GM18909 (cell line): ENCODE results near the gene GASK1A.

Source experiments
- ATAC-seq: cut with Tn5 transposase; IDR thresholded peaks from one replicate; pipeline ENCODE4 v1.9.1; 2021; ENCODE audit warnings: mild to moderate bottlenecking; ENCODE audit not compliant: unreplicated experiment, poor library complexity

The GASK1A gene

GRCh38 chr3:43079536-43080332 is 100.6 kb downstream of the GASK1A start:
- ATAC-seq, result no peak

DNA sequence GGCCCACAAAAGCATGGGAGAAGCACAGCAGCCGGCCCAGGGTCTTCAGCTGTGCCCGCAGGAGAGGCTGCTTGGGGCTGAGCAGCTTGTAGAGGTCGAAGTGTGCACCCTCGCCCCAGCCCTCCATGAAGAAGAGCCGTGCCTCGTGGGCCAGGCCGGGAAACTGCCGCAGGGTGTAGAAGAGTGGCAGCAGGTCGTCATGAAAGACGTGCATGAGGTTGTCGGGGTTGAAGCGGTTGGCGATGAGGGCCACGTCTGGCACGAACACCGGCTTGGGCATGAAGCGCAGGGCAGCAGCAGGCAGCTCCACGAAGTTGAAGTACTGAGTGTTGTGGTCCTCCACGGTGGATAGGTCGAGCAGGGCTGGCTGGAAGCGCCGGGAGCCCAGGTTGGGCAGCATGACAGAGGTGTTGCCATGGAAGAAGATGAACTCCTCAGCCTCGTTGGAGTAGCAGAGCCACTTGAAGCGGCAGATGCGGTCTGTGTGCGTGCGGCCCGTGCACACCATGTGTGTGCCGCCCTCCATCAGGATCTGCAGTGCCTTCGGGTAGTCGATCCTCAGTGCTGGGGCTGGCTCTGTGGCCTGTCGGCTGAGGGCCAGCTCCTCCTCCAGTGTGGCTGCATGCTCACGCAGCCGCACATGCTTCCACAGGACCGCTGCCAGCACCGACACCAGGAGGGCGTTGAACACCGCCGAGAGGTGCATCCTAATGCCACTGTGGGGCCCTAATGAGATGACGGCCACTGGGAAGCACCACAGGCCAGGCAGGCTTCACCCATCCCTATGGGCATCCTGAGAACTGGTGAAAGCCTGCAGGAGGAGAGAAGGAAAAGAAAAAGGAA is 101.8 kb downstream of the GASK1A start:
- ATAC-seq, result no peak

- no peak for ATAC-seq
These were observed 102.7 kb downstream of the GASK1A start for GRCh38 chr3:43081796-43082195.

- ATAC-seq, result no peak
These were observed 103.3 kb downstream of the GASK1A start for GRCh38 chr3:43082457-43082856.

DNA sequence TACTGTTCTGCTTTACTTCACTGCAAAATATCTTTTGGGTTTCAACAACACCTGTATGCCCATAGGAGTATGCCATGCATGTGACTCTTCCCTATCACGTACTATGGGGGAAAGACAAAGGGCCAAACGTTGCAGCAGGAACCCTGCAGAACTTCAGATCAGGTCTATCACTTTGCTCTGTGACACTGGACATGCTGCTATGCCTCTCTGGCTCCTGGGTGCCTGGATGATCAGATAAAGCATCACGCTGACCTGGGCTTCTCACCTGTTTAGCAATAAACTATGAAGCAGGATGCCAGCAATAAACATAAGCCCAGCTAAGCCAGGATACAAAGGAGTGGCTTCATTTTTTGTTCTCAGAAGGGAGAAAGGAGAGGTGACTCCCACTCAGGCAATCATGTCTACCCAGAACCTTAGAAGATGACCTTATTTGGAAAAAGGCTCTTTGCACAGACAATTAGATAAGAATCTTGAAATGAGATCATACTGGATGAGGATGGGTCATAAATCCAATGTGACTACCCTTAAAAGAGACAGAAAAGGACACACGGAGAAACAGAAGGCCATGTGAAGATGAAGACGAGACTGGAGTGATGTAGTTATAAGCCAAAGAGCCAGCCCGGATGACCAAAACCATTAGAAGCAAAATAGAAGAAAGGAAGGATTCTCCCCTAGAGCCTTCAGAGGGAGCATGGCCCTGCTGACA is 107.5 kb downstream of the GASK1A start:
- ATAC-seq, result no peak

- ATAC-seq, result no peak
These were observed 108.2 kb downstream of the GASK1A start for GRCh38 chr3:43087249-43087776.

DNA sequence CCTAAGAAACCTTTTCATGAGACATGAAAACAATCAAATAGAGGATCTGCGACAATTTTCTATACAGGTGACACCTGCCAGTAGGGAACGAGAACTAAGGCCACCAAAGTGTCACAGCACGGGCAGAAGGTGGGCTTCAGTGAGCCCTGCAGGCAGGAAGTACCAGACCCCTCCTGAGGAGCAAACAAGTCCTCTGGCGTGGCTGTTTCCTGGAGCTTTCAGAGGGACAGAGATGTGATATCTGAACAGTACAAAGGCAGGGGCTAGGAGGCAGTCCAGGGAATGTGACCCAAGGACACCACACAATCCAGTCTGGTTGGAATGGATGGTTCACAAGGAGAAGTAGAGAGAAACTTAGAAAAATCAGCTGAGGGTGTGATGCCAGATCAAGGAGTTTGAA is 110.0 kb downstream of the GASK1A start:
- ATAC-seq, result no peak

- no peak for ATAC-seq
These were observed 111.1 kb downstream of the GASK1A start for GRCh38 chr3:43090238-43090637.

DNA sequence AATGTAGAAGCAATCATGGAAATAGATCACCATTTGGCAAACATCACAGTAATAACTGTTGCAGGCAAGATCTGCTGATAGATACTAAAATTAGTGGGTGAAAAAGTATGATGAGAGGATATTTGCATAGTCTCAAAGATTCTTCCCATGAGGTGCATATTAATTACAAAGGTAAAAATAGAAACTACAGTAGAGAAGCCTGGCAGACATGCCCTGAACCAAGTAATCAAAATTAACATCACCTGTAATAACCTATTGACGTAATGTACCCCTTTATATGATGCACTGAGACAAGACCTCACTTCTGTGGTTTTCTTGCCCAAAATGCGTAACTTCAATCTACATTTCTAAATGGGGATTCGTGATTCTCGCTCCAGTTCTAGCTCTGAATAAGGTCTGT is 112.4 kb downstream of the GASK1A start:
- ATAC-seq, result no peak

GRCh38 chr3:43093006-43093405 is 113.9 kb downstream of the GASK1A start:
- ATAC-seq, result no peak

- ATAC-seq, result no peak
These were observed 114.9 kb downstream of the GASK1A start for GRCh38 chr3:43093974-43094373.

DNA sequence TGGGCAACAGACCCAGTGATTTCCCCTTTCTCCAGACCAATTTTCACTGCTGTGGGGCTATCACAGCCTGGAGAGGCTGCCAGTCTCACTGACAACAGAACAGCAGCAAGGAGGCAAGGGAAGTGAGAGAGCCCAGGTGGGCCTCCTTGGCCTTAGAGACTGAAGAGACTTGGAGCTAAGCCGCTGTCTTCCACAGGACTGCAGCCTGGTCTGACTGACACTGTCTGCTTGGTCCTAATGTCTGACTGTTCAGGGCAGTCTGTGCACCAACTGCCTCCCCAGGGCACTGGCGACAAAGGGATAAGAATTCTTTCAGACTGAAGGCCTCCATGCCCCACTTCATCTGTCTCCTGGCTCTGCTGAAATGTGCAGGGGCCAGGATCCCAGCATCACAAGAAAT is 115.3 kb downstream of the GASK1A start:
- ATAC-seq, result no peak

- ATAC-seq, result no peak
These were observed 115.7 kb downstream of the GASK1A start for GRCh38 chr3:43094851-43095250.

DNA sequence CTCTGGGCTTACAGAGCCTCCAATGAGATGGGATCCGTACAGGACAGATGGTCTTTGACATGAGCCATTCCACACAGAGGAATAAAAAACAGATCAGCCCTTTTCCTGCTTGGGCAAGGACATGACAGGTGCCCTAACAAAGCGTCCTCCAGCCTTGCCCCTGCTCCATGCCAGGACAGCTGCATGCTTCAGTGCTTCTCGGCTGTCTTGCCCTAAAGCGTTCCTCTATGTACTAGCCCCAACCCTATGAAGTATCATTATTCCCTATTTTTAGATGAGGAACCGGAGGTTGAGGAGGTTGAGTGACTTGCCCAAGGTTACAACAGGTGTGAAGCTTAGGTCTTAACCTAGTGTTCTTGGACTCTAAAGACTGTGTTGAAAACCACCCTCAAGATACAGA is 116.3 kb downstream of the GASK1A start:
- no peak for ATAC-seq

DNA sequence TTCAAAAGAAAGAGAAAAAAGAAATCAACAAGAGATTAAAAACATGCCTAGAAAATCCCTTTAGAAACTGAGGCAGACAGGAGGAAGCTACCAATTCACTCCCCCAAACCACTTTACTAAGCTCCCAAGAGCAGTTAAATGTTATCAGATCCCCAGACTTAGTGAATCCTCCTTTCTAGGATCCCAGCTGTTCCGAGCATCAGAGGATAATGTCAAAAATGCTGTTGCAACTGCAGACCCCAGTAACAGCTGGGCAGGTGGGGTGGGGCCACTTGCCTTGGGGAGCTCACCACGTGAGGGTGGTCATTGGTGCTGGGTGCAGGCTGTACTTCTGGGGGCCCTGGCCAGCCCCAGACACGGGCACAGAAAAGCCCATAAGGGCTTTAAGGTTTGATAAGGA is 117.7 kb downstream of the GASK1A start:
- ATAC-seq, result no peak

DNA sequence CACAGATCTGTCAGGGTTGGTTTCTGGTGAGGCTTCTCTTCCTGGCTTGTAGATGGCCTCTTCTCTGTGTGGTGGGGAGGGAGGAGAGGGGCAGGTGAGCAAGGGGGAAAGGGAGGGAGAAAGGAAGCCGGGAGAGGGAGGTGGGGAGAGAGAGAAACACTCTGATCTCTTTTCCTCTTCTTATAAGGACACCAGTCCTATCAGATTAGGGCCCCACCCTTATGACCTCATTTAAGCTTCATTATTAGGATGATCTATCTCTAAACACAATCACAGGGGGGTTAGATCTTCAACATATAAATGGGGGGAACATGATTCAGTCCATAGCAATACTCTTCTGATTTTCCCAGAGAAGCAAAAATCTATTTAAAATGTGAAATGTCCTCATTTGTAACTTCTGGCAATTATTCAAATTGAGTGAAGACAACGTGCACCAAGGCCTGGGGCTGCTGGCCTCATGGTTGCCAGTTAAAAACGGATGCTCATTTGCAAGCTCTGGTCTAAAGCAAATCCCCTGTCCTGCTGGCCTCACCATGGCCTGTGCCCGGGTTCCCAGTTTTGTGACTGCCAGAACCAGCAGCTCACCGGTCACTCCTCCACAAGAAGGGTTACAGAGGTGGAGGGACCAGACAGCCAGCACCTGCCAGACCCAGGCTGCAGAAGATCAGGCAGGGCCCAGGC is 118.4 kb downstream of the GASK1A start:
- no peak for ATAC-seq

GRCh38 chr3:43098761-43099160 is 119.7 kb downstream of the GASK1A start:
- no peak for ATAC-seq

GRCh38 chr3:43102773-43103480 is 123.8 kb downstream of the GASK1A start:
- ATAC-seq, result no peak

- no peak for ATAC-seq
These were observed 124.9 kb downstream of the GASK1A start for GRCh38 chr3:43104039-43104438.
